PC-9 (cell line): ENCODE results near the gene HOXC10.

ENCODE experiments used
- EZH2 ChIP-seq: fragments of 200-600 bp; sonication (generic); IDR thresholded peaks from 2 replicates; pipeline ENCODE4 v1.8.0; 2017; ENCODE audit warnings: antibody characterized with exemption, low read depth
- TF ChIP-seq, protein P1 (sequence below): fragments of 200-600 bp; sonication (generic); conservative IDR thresholded peaks from 2 replicates; pipeline ENCODE4 v1.6.1; 2017; ENCODE audit warnings: mixed run types, antibody characterized with exemption, mild to moderate bottlenecking, moderate library complexity

DNA sequence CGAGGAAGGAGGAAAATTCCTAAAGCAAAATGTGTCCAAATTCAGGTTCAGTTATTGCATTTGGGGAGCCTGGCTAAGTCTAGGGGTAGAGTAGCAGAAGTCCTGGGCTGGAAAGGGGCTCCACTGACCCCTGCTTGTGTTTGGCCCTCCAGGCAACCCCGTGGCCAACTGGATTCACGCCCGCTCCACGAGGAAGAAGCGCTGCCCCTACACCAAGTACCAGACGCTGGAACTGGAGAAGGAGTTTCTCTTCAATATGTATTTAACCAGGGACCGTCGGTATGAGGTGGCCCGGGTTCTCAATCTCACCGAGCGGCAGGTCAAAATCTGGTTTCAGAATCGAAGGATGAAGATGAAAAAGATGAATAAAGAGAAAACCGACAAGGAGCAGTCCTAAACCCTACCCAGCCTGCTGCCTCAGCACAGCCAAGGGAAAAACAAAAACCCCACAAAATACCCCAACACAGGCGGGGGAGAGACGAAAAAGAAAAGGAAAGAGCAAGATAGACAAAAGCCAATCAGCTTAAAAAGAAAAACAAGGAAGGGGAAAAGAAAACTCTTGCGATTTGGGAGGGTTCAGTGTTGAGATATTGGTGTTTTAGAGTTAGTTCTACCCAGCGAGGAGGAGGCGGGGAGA, 17.4 kb downstream of the HOXC10 start:
- TF ChIP-seq, protein P1, sequence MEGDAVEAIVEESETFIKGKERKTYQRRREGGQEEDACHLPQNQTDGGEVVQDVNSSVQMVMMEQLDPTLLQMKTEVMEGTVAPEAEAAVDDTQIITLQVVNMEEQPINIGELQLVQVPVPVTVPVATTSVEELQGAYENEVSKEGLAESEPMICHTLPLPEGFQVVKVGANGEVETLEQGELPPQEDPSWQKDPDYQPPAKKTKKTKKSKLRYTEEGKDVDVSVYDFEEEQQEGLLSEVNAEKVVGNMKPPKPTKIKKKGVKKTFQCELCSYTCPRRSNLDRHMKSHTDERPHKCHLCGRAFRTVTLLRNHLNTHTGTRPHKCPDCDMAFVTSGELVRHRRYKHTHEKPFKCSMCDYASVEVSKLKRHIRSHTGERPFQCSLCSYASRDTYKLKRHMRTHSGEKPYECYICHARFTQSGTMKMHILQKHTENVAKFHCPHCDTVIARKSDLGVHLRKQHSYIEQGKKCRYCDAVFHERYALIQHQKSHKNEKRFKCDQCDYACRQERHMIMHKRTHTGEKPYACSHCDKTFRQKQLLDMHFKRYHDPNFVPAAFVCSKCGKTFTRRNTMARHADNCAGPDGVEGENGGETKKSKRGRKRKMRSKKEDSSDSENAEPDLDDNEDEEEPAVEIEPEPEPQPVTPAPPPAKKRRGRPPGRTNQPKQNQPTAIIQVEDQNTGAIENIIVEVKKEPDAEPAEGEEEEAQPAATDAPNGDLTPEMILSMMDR, result no peak
- TF ChIP-seq EZH2, result no peak
